ENCODE results near the gene SLC1A7.

The SLC1A7 gene

GRCh38 chr1:53066488-53066887 is 76.0 kb downstream of the SLC1A7 start:
- TF ChIP-seq TCF12 (IDR thresholded peaks at IDR 0.05; ENCODE audit: low read depth): no peak
- no peak for TF ChIP-seq CREB1 (IDR thresholded peaks at IDR 0.05; ENCODE audit: low read depth)
- TF ChIP-seq CEBPB (IDR thresholded peaks at IDR 0.05): no peak
- no peak for TF ChIP-seq YY1 (IDR thresholded peaks at IDR 0.05; ENCODE audit: low read depth)
- TF ChIP-seq MAX (IDR thresholded peaks at IDR 0.05): no peak
- no peak for TF ChIP-seq REST (IDR thresholded peaks at IDR 0.05; ENCODE audit: low read depth)
- TF ChIP-seq TEAD4 (IDR thresholded peaks at IDR 0.05): no peak
- TF ChIP-seq NFIC (IDR thresholded peaks at IDR 0.05): no peak
- no peak for TF ChIP-seq USF1 (IDR thresholded peaks at IDR 0.05)
- TF ChIP-seq EP300 (IDR thresholded peaks at IDR 0.05; ENCODE audit: borderline replicate concordance): no peak

GRCh38 chr1:53065391-53065790 is 77.0 kb downstream of the SLC1A7 start:
- no peak for TF ChIP-seq RAD21 (IDR thresholded peaks at IDR 0.05; ENCODE audit: low read depth)
- TF ChIP-seq USF1 (IDR thresholded peaks at IDR 0.05): no peak
- no peak for TF ChIP-seq FOXM1 (IDR thresholded peaks at IDR 0.05; ENCODE audit: borderline replicate concordance, low read depth)
- TF ChIP-seq ZBTB7A (IDR thresholded peaks at IDR 0.05; ENCODE audit: low read depth): no peak
- TF ChIP-seq TCF12 (IDR thresholded peaks at IDR 0.05; ENCODE audit: low read depth): no peak
- no peak for TF ChIP-seq MAX (IDR thresholded peaks at IDR 0.05)
- TF ChIP-seq NFIC (IDR thresholded peaks at IDR 0.05): no peak
- no peak for TF ChIP-seq CREB1 (IDR thresholded peaks at IDR 0.05; ENCODE audit: low read depth)

- TF ChIP-seq YY1 (IDR thresholded peaks at IDR 0.05; ENCODE audit: low read depth) (no peak), ZBTB7A (IDR thresholded peaks at IDR 0.05; ENCODE audit: low read depth) (no peak), MAX (IDR thresholded peaks at IDR 0.05) (no peak), CEBPB (IDR thresholded peaks at IDR 0.05) (no peak), REST (IDR thresholded peaks at IDR 0.05; ENCODE audit: low read depth) (no peak), NFIC (IDR thresholded peaks at IDR 0.05) (no peak), EP300 (IDR thresholded peaks at IDR 0.05; ENCODE audit: borderline replicate concordance) (no peak), CREB1 (IDR thresholded peaks at IDR 0.05; ENCODE audit: low read depth) (no peak), TAF1 (IDR thresholded peaks at IDR 0.05; ENCODE audit: low read depth) (no peak), USF1 (IDR thresholded peaks at IDR 0.05) (no peak)
Observed at GRCh38 chr1:53063744-53064515, 78.5 kb downstream of the SLC1A7 start.

- TF ChIP-seq USF1 (IDR thresholded peaks at IDR 0.05): no peak
Observed at GRCh38 chr1:53062708-53063591, 79.5 kb downstream of the SLC1A7 start.

All from Ishikawa (cell line).